Panc1 (cell line): ENCODE results near the gene EVC.

Experiments used
- POLR2AphosphoS5 ChIP-seq: IDR thresholded peaks from 2 replicates; pipeline ENCODE4 v1.6.1; 2012; ENCODE audit warnings: mild to moderate bottlenecking, low read depth, low read length, moderate library complexity
- TCF7L2 ChIP-seq: IDR thresholded peaks from 2 replicates; pipeline ENCODE4 v1.6.1; 2011; ENCODE audit warnings: mild to moderate bottlenecking, low read depth, low read length, inconsistent platforms
- TF ChIP-seq, protein P1 (sequence below): fragments of 450-650 bp; IDR thresholded peaks from 2 replicates; pipeline ENCODE4 v1.5.1; 2017; ENCODE audit warnings: mild to moderate bottlenecking

DNA sequence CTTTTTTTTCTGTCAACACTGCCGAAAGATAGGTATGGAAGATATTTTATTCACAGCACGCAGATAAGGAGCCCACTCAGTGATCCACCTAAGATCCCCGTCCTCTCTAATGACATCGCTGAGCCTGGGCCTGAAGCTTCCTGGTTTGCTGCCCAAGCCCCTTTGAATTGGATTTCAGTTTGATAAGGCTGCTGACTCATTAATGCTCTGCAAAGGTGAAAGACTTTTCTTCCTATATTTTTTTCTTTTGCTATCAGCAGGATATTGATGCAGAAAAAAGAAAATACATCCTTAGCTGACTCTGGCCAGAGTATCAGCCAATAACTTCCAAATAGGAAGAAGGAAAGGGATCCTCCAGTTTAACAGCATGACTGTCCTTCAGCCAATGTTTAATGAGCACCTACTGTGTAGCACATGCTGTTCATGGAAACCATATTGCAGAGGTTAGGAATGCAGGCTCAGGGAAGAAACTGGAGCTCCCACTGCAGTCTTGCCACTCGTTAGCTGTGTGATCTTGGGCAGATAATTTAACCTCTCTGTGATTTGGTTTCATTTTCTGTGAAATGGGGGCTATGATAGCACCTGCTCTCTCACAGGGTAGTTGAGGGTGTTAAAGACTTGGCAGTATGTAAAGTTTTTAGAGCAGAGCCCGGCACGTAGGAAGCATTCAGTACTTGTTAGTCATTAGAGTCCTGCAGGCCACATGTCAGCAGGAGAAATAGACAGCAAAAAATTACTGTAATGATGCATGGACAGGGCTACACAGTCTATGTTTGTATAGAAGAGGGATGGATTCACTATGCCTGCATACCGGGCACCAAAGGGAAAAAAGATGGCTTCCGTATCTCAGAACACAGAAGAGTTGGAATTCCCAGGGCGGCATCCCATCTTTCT, 39.3 kb downstream of the EVC start:
- TF ChIP-seq POLR2AphosphoS5 (no peak), TCF7L2 (no peak)
- TF ChIP-seq, protein P1, sequence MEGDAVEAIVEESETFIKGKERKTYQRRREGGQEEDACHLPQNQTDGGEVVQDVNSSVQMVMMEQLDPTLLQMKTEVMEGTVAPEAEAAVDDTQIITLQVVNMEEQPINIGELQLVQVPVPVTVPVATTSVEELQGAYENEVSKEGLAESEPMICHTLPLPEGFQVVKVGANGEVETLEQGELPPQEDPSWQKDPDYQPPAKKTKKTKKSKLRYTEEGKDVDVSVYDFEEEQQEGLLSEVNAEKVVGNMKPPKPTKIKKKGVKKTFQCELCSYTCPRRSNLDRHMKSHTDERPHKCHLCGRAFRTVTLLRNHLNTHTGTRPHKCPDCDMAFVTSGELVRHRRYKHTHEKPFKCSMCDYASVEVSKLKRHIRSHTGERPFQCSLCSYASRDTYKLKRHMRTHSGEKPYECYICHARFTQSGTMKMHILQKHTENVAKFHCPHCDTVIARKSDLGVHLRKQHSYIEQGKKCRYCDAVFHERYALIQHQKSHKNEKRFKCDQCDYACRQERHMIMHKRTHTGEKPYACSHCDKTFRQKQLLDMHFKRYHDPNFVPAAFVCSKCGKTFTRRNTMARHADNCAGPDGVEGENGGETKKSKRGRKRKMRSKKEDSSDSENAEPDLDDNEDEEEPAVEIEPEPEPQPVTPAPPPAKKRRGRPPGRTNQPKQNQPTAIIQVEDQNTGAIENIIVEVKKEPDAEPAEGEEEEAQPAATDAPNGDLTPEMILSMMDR = no peak
